Gastroesophageal sphincter (tissue), 3 donors: ENCODE results near the gene DYNC1I1.

Experiments
- CTCF ChIP-seq, 4 experiments: fragments of 200-600 bp in 2 of 4; fragments of 450-650 bp in 2 of 4; sonication (generic) in 1 of 4; IDR thresholded peaks; one replicate each; pipeline ENCODE4 v1.5.1; 2017 to 2019; ENCODE audit warnings: antibody characterized with exemption in 4 of 4, mild to moderate bottlenecking in 2 of 4, moderate library complexity in 2 of 4
- EP300 ChIP-seq: sonication (generic); formaldehyde crosslinking; IDR thresholded peaks from one replicate; pipeline ENCODE4 v1.6.1; 2017; ENCODE audit warnings: antibody characterized with exemption, mild to moderate bottlenecking
- POLR2A ChIP-seq, 2 donors: fragments of 450-650 bp; IDR thresholded peaks; one replicate each; pipeline ENCODE4 v1.6.1; 2017; ENCODE audit warnings: antibody characterized with exemption in 2 of 2, mild to moderate bottlenecking in 2 of 2, moderate library complexity in 1 of 2

GRCh38 chr7:95784796-95785195, 12.4 kb downstream of the DYNC1I1 start:
- TF ChIP-seq CTCF (IDR thresholded peaks at IDR 0.05) (no peak), POLR2A (IDR thresholded peaks at IDR 0.05) (no peak), EP300 (no peak)
